ENCODE measurements around the gene RAB17.
A peak's percentile ranks its signal among the peaks of the same experiment; 100 is the strongest.

Gene RAB17

DNA sequence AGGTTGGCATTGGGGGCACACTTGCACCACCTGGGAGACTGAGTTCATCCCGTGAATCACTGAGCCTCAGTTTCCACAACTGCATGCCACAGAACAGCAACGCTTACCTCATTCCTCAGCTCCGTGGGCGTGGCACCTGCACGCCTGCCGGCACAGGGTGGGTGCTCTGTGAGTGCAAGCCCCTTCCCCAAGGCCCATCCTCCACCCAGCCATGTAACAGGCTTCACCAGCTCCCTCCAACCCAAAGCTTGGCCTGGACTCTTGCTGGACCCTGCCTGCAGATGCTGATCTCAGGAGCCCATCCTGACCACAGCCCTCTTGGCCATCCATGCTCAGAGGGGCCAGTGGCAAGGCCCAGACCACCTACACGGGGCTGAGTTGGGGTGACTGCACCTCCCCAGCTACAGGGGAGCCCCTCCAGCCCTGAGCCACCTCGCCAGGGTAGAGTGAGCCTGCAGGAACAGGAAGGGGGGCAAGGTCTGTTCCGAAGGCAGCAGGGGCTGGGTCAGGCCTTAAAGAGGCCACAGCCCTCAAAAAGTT is 22.3 kb downstream of the RAB17 start:
- TF ChIP-seq, protein P1, sequence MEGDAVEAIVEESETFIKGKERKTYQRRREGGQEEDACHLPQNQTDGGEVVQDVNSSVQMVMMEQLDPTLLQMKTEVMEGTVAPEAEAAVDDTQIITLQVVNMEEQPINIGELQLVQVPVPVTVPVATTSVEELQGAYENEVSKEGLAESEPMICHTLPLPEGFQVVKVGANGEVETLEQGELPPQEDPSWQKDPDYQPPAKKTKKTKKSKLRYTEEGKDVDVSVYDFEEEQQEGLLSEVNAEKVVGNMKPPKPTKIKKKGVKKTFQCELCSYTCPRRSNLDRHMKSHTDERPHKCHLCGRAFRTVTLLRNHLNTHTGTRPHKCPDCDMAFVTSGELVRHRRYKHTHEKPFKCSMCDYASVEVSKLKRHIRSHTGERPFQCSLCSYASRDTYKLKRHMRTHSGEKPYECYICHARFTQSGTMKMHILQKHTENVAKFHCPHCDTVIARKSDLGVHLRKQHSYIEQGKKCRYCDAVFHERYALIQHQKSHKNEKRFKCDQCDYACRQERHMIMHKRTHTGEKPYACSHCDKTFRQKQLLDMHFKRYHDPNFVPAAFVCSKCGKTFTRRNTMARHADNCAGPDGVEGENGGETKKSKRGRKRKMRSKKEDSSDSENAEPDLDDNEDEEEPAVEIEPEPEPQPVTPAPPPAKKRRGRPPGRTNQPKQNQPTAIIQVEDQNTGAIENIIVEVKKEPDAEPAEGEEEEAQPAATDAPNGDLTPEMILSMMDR (conservative IDR thresholded peaks at IDR 0.05; ENCODE audit: low read length) = no peak
- no peak for DNase-seq (ENCODE audit: low read depth)
- H3K4me3 ChIP-seq (ENCODE audit: low read length) = no peak overlapping the region

DNA sequence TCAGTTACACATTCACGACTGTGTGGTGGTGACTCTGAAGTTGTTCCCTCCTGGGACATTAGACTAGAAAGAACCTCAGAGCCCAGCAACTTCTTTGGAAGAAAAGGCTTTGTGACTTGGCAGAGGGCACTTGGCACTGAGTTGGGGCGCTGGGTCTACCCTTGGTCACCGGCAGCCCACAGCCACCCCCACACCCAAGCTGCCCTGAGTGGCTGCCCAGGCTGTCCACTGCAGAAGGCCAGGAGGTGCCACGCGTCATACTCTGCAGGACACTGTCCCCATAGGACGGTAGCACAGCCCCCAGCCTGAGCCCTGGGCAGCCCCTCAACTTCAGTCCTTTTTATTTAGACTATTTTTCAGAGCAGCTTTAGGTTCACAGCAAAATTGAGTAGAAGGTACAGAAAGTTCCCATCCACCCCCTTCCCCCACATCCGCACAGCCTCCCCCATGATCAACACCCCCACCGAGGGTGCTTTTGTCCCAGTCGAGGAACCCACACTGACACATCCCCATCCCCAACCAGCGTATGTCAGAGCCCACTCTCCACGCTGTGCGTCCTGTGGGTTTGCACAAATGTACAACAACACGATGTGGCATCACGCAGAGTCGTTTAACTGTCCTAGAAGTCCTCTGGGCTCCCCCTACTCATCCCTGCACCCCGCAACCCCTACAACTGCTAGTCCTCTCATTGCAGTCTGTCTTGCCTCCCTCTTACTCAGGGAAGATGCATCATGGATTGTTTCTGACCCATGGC is 23.1 kb downstream of the RAB17 start:
- no peak overlapping the region for H3K4me3 ChIP-seq (ENCODE audit: low read length)
- DNase-seq (ENCODE audit: low read depth) = no peak
- TF ChIP-seq, protein P1 (conservative IDR thresholded peaks at IDR 0.05; ENCODE audit: low read length) = no peak

DNA sequence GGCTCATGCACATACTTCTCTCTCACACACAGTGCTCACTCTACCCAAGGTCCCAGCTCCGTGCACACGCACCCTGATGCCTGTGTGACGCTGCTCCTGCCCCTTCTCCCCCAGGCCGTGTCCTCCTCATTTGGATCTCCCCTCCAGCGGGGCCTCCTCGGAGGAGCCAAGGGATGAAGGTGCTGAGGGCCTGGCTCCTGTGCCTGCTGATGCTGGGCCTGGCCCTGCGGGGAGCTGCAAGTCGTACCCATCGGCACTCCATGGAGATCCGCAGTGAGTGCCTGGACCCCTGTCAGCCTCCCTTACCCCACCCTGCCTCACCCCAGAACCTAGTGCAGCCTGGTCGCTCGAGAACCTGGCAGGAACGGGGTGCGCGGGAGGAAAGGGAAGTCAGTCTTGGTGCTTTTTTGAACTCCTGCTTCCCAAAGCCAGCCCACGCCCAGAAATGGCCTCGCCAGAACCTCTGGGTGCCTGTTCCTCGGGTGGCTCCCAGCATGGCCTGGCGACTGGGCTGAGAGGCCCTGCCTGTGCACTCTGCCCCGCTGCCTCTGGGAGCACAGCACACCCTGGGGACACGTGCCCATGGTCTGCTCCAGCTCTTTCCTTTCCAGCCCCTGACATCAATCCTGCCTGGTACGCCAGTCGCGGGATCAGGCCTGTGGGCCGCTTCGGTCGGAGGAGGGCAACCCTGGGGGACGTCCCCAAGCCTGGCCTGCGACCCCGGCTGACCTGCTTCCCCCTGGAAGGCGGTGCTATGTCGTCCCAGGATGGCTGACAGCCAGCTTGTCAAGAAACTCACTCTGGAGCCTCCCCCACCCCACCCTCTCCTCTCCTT is 23.9 kb downstream of the RAB17 start, which contains the start of gene PRLH:
Gene PRLH, plus strand, starts transcription at position 174 of the 835 bp plus-strand sequence. Its CDS starts 0 bp downstream, at position 174.
- TF ChIP-seq, protein P1 (conservative IDR thresholded peaks at IDR 0.05; ENCODE audit: low read length) = no peak
- no peak within 1 kb of the TSS for H3K4me3 ChIP-seq (ENCODE audit: low read length)
- no peak for DNase-seq (ENCODE audit: low read depth)

DNA sequence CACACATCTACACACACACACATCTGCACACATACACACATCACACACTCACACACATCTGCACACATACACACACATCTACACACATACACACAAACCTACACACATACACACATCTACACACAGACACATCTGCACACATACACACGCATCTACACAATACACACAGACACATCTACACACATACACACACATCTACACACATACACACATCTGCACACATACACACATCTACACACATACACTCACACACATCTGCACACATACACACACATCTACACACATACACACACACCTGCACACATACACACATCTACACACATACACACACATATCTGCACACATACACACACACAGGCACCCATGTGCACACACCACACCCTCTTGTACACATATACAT is 24.6 kb downstream of the RAB17 start:
- DNase-seq (ENCODE audit: low read depth) = no peak
- H3K4me3 ChIP-seq (ENCODE audit: low read length) = no peak overlapping the region
- TF ChIP-seq, protein P1 (conservative IDR thresholded peaks at IDR 0.05; ENCODE audit: low read length) = no peak

DNA sequence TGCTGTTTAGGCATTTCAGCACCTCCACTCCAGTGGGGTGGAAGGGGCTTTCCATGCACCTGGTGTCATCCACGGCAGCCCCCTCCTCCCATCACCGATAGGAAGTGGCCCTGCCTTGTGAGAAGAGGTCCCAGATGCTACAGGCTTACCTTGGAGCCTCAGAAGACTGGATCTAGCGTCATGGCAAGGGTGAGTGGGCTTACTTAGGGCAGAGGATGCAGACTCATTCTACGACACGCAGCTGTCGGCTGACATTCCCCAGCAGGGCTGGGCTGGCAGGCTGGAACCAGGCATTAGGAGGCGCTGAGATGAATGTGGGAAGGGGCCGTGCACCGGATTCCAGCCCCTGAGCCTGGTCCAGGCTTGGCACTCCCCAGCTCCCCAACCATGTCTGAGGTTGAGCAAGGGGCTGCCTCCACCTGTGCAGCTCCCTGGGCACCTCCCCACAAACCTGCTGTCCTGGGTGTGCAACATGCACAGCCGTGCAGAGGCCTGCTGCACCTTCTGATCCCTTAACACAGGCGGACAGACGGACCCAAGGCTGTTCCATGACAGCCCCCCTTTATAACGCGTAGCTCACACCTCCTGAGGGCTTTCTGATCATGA is 25.9 kb downstream of the RAB17 start:
- TF ChIP-seq, protein P1 (conservative IDR thresholded peaks at IDR 0.05; ENCODE audit: low read length) = no peak
- DNase-seq (ENCODE audit: low read depth) = no peak
- no peak overlapping the region for H3K4me3 ChIP-seq (ENCODE audit: low read length)

DNA sequence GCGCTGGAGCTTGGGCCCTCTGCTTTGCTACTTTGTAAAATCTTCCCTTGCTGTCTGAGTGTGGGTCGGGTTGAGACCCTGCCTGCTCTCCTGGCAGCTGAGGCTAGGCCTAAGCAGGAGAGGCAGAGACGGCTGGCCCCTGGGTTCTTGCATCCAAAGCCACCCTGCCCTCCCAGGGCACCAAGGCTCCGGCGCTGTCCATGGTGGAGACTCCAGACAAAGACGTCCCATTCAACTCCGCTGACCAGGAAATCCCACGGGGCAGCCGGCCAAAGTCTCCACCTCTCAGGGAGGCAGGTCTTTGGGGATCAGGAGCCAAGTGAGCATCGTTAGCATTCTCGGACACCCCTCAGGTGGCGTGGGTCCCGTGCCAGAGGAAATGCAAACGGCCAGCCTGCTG is 26.7 kb downstream of the RAB17 start:
- peak; percentile 21 for DNase-seq (ENCODE audit: low read depth)
- TF ChIP-seq, protein P1 (conservative IDR thresholded peaks at IDR 0.05; ENCODE audit: low read length) = no peak
- H3K4me3 ChIP-seq (ENCODE audit: low read length) = no peak overlapping the region
